Measurements from ENCODE around the gene PIK3R6. TPM values are rescaled to one million over a fixed set of nuclear protein-coding genes. Genes with fewer than 3 reads are reported as not detected.
A peak's percentile ranks its signal among the peaks of the same experiment; 100 is the strongest.
"Not testable (repeated sequence)": the region's sequence is repeated elsewhere in the genome, so short reads cannot be mapped to it uniquely, and the experiment has no call there.

PIK3R6 gene
- total RNA-seq, 2 donors from 2014 or later = 0.81 to 6.2 TPM

DNA sequence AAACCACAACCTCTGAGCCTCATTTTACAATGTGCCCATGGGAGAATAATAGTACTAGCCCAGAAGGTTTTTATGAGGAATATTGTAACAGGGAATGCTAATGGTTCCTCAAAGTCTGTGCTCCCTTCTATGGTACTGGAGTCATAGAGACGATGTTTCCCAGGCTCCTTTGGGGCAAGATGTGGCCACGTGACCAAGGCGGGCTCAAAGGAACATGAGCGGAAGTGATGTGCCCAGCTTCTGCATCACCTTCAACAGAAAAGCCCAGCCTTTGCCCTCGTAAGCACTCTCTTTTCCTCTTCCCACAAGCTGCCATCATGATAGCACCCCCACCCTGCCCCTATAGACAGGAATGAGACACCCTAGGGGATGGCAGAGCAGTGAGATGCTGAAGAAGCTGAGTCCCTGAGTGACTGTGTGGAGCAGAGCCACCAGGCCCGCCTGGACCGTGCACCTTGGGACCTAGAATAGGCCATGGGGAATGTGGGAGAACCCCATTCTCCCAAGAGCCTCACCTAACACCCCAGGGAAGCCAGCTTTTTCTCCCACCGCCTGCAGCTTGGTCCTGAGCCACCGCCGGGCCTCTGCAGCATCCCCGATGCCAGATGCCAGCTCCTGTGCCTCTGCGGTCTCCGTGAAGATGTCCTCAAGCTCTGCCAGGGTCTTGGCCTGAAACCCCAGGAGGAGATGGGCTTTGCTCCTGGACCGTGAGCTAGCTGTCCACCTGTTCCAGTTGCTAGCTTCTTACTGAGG is 22.2 kb upstream of the PIK3R6 start:
- peak overlapping the region in 1 of 2 donors; percentile 17 for H3K27ac Mint-ChIP-seq
- H3K27me3 Mint-ChIP-seq = no peaks in the 10 kb centered on the region
- peak; percentile 41 for DNase-seq (ENCODE audit: low spot score)
- no peak overlapping the region for H3K4me3 Mint-ChIP-seq
- ATAC-seq = no peak
- no peaks in the 10 kb centered on the region for H3K9me3 Mint-ChIP-seq
- H3K36me3 Mint-ChIP-seq = peaks cover 8% of the 10 kb centered on the region
- H3K4me1 Mint-ChIP-seq (ENCODE audit: low read depth in 2 of 2) = peaks cover 16 to 24% of the 10 kb centered on the region in 2 donors

DNA sequence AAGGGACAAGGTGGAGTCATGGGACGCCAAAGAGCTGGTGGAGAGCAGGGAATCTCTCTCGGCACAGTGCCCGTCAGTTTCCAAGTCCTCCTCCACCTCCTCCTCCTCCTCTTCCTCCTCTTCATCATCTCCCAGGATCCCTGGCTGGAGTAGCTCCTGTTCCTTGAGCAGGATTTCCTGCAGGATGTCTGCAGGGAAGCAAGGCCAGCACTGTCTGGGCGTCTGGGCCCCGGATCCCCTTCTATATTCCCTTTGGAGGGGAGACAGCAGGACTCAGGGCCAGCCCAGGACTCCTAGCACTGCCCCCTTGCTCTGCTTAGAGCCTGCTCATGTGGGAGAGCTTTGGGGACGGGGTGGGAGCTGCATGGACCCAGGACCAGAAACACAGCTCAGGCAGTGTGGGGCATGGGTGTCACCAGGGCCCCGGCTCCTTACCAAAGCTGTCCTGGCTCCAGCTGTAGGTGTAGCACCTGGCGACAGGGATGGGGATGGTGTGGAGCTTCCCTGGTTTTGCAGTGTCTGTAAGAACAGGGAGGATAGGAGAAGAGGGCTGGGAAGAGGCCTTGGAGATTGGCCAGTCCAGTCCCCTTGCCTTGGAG is 21.3 kb upstream of the PIK3R6 start:
- H3K9me3 Mint-ChIP-seq = no peaks in the 10 kb centered on the region

DNA sequence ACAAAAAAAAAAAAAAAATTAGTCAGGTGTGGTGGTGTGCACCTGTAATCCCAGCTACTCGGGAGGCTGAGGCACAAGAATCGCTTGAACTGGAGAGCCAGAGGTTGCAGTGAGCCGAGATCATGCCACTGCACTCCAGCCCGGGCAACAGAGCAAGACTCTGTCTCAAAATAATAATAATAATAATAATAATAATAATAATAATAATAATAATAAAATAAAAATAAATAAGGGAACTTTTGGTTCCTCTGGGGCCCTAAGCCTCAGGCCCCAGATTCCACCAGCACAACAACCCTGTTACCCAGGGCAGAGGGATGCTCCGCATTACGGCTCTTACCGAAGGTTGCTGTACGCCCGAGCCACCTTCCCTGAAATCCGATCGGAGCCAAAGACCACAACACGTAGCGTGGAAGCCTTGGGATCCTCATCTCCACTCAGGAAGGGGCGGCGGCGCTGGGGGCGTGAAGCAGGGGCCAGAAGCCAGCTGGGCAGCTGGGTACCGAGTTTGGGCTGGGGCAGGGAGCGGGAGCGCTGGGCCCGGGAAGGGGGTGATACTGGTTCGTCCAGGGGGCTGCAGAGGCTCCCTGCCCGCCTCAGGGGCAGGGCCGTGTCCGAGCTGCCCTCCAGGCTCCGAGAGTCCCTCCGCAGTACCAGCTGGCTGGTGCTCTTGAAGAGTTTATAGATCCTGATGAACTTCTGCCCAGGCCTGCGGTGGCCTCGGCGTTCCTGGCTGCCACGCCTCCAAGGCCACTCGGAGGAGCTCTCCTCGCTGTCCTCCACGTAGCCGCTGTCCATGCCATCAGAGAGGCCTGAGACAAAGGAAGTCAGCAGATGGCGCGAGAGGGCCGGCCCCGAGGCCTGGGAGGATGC is 20.6 kb upstream of the PIK3R6 start:
- no peaks in the 10 kb centered on the region for H3K9me3 Mint-ChIP-seq
- H3K27ac Mint-ChIP-seq = peak overlapping the region in 1 of 2 donors; percentile 69
- H3K4me3 Mint-ChIP-seq = no peak overlapping the region
- no peaks in the 10 kb centered on the region for H3K27me3 Mint-ChIP-seq
- ATAC-seq (no peak), DNase-seq (ENCODE audit: low spot score) (peak; percentile 54)
- H3K36me3 Mint-ChIP-seq = peaks cover 16% of the 10 kb centered on the region
- H3K4me1 Mint-ChIP-seq (ENCODE audit: low read depth in 2 of 2) = peaks cover 13 to 28% of the 10 kb centered on the region in 2 donors

More for the DNA sequence above, 21.3 kb upstream of the PIK3R6 start:
- H3K4me1 Mint-ChIP-seq (ENCODE audit: low read depth in 2 of 2) = peaks cover 13 to 28% of the 10 kb centered on the region in 2 donors
- no peak for ATAC-seq
- peak overlapping the region in 1 of 2 donors; percentile 17 for H3K27ac Mint-ChIP-seq
- no peaks in the 10 kb centered on the region for H3K27me3 Mint-ChIP-seq
- peaks cover 10% of the 10 kb centered on the region for H3K36me3 Mint-ChIP-seq
- peak; percentile 16 for DNase-seq (ENCODE audit: low spot score)
- no peak overlapping the region for H3K4me3 Mint-ChIP-seq

GRCh38 chr17:8887301-8887700 is 19.8 kb upstream of the PIK3R6 start:
- Mint-ChIP-seq H3K4me3 (no peak overlapping the region), H3K27ac (peak overlapping the region in 1 of 2 donors; percentile 69), H3K9me3 (no peaks in the 10 kb centered on the region), H3K4me1 (ENCODE audit: low read depth in 2 of 2) (peaks cover 5 to 26% of the 10 kb centered on the region in 2 donors), H3K36me3 (peaks cover 18% of the 10 kb centered on the region), H3K27me3 (no peaks in the 10 kb centered on the region)
- peak; percentile 44 for DNase-seq (ENCODE audit: low spot score)
- ATAC-seq = no peak

GRCh38 chr17:8885967-8886684 is 18.7 kb upstream of the PIK3R6 start:
- peak overlapping the region in 1 of 2 donors; percentile 71 for H3K27ac Mint-ChIP-seq
- H3K36me3 Mint-ChIP-seq = peaks cover 16% of the 10 kb centered on the region
- no peaks in the 10 kb centered on the region for H3K9me3 Mint-ChIP-seq
- no peak for ATAC-seq
- H3K4me3 Mint-ChIP-seq = no peak overlapping the region
- no peaks in the 10 kb centered on the region for H3K27me3 Mint-ChIP-seq
- DNase-seq (ENCODE audit: low spot score) = peak; percentile 67
- peaks cover 0 to 22% of the 10 kb centered on the region in 2 donors for H3K4me1 Mint-ChIP-seq (ENCODE audit: low read depth in 2 of 2)

DNA sequence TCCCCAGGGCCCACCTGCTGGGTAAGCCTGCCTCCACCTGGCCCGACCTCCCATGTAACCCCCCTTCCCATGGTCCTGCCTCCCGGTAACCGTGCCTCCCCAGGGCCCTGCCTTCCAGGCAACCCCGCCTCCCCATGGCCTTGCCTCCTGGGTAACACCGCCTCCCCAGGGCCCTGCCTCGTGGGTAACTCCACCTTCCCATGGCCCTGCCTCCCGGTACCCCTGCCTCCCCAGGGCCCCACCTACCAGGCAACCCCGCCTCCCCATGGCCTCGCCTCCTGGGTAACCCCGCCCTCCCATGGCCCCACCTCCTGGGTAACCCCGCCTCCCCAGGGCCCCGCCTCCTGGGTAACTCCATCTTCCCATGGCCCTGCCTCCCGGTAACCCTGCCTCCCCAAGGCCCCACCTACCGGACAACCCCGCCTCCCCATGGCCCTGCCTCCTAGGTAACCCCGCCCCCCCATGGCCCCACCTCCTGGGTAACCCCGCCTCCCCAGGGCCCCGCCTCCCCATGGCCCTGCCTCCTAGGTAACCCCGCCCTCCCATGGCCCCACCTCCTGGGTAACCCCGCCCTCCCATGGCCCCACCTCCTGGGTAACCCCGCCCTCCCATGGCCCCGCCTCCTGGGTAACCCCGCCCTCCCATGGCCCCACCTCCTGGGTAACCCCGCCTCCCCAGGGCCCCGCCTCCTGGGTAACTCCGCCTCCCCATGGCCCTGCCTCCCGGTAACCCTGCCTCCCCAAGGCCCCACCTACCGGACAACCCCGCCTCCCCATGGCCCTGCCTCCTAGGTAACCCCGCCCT is 17.9 kb upstream of the PIK3R6 start:
- not testable (repeated sequence) for H3K27me3 Mint-ChIP-seq, H3K9me3 Mint-ChIP-seq, H3K4me3 Mint-ChIP-seq, H3K27ac Mint-ChIP-seq
- DNase-seq (ENCODE audit: low spot score) = peak; percentile 63
- H3K36me3 Mint-ChIP-seq = peaks cover 16% of the 10 kb centered on the region
- peak; percentile 66 to 85 for ATAC-seq
- peaks cover 0 to 25% of the 10 kb centered on the region in 2 donors for H3K4me1 Mint-ChIP-seq (ENCODE audit: low read depth in 2 of 2)

- DNase-seq (ENCODE audit: low spot score) (peak; percentile 40), ATAC-seq (no peak)
- Mint-ChIP-seq H3K9me3 (no peaks in the 10 kb centered on the region), H3K4me3 (no peak overlapping the region), H3K27ac (peak overlapping the region; percentile 26 to 80), H3K36me3 (peaks cover 21% of the 10 kb centered on the region), H3K27me3 (no peaks in the 10 kb centered on the region), H3K4me1 (ENCODE audit: low read depth in 2 of 2) (peaks cover 0 to 25% of the 10 kb centered on the region in 2 donors)
These were observed 17.0 kb upstream of the PIK3R6 start for GRCh38 chr17:8884336-8884990.

DNA sequence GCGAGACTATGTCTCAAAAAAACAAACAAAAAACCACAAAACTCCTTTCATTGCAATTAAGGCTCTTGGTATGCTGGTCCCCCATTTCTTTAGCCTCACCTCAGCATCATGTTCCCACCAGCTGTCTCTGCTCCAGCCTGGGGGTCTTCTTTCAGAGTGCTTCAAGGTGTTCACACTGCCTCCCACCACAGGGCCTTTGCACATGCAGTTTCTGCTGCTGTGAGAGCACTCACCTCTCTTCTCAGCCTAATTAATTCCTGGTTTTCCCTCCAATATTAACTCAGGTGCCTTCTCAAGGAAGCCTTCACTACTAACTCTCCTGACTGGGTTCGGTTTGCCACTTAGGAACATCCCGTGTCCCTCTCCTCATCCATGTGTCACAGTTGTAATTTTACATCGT is 15.9 kb upstream of the PIK3R6 start:
- peaks cover 23% of the 10 kb centered on the region for H3K36me3 Mint-ChIP-seq
- H3K9me3 Mint-ChIP-seq = no peaks in the 10 kb centered on the region
- no peak overlapping the region for H3K4me3 Mint-ChIP-seq

DNA sequence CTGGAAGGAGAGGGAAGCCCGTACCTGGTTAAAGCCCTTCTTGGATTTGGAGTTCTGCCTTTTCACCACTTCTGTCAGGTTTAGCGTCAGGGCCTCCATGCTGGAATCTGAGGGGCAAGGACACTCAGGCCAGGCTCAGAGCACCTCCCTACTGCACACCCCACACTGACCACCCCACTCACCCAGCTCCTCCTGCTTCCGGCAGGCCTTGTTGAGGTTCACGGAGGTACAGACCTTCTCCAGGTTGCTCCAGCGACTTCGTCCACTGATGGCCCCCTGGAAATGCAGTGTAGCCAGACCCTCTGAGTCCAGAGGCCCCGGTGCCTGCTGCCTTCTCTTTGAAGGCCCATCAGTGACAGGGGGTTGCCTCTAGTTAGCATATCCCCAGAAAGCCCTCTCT is 14.1 kb upstream of the PIK3R6 start:
- Mint-ChIP-seq H3K36me3 (peaks cover 30% of the 10 kb centered on the region), H3K4me1 (ENCODE audit: low read depth in 2 of 2) (peaks cover 0 to 30% of the 10 kb centered on the region in 2 donors), H3K27ac (no peak overlapping the region), H3K27me3 (no peaks in the 10 kb centered on the region), H3K4me3 (no peak overlapping the region), H3K9me3 (no peaks in the 10 kb centered on the region)
- DNase-seq (ENCODE audit: low spot score) = no peak
- no peak for ATAC-seq

More for the DNA sequence above, 15.9 kb upstream of the PIK3R6 start:
- ATAC-seq = no peak
- H3K27ac Mint-ChIP-seq = peak overlapping the region; percentile 26 to 80
- DNase-seq (ENCODE audit: low spot score) = no peak
- peaks cover 0 to 27% of the 10 kb centered on the region in 2 donors for H3K4me1 Mint-ChIP-seq (ENCODE audit: low read depth in 2 of 2)
- no peaks in the 10 kb centered on the region for H3K27me3 Mint-ChIP-seq

DNA sequence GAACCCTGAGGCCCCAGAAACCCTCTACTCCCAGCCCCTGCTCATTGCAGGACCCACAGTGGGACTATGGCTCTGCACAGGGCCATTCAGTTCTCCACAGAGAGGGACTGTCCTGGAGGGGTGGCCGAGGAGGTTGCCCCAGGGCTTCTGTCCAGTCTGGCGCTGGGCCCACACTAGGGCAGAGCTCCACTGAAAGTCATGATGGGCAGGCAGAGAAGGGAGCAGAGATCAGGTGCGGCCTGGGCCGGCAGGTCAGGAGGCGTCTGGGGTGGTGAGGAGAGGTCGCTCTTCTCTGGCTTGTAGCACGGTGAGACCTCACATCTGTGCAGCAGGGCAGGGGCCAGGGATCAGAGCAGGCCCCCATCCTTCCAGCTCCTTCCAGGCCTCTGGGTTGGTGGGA is 13.0 kb upstream of the PIK3R6 start:
- H3K36me3 Mint-ChIP-seq = peaks cover 30% of the 10 kb centered on the region
- no peaks in the 10 kb centered on the region for H3K27me3 Mint-ChIP-seq
- peaks cover 0 to 24% of the 10 kb centered on the region in 2 donors for H3K4me1 Mint-ChIP-seq (ENCODE audit: low read depth in 2 of 2)
- ATAC-seq = peak in 1 of 2 donors; percentile 5
- H3K9me3 Mint-ChIP-seq = no peaks in the 10 kb centered on the region
- no peak overlapping the region for H3K27ac Mint-ChIP-seq
- H3K4me3 Mint-ChIP-seq = no peak overlapping the region
- no peak for DNase-seq (ENCODE audit: low spot score)

- Mint-ChIP-seq H3K4me3 (no peak overlapping the region), H3K4me1 (ENCODE audit: low read depth in 2 of 2) (peaks cover 0 to 26% of the 10 kb centered on the region in 2 donors), H3K36me3 (peaks cover 30% of the 10 kb centered on the region), H3K27ac (peak overlapping the region in 1 of 2 donors; percentile 79), H3K9me3 (no peaks in the 10 kb centered on the region), H3K27me3 (no peaks in the 10 kb centered on the region)
- ATAC-seq (no peak), DNase-seq (ENCODE audit: low spot score) (no peak)
These were observed 11.9 kb upstream of the PIK3R6 start for GRCh38 chr17:8879410-8879809.

DNA sequence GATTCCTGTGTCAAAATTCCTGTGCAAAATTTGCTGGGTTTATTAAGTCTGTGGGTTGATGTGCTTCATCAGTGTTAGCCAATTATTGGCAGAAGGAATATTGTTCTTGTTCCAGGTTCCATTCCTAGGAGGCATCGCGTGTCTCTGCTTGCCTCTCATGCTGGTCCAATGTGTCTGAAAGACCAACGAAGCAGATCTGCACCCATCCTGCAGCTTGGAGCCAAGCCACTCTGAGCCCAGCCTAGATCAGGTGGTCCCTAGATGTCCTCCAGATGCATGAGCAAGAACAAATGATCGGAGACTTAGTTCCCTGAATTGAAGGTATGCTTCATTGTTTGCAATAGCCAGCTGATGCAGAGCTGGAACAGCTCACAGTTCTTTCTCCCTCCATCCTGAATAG is 10.5 kb upstream of the PIK3R6 start:
- Mint-ChIP-seq H3K27me3 (no peaks in the 10 kb centered on the region), H3K9me3 (no peaks in the 10 kb centered on the region), H3K4me1 (ENCODE audit: low read depth in 2 of 2) (peaks cover 0 to 25% of the 10 kb centered on the region in 2 donors), H3K4me3 (no peak overlapping the region), H3K36me3 (peaks cover 22% of the 10 kb centered on the region), H3K27ac (peak overlapping the region; percentile 15 to 79)
- no peak for ATAC-seq
- no peak for DNase-seq (ENCODE audit: low spot score)

Measured in natural killer cell treated with Interleukin-12 subunit alpha and Interleukin-12 subunit beta and Interleukin-15 and Interleukin-18, amount 100 ng/mL, for 72 hours (primary cell).